Coronary artery (tissue), 2 donors: Measurements from ENCODE around the gene CEP76.
A peak's percentile ranks its signal among the peaks of the same experiment; 100 is the strongest.

ENCODE experiments used
- DNase-seq: peaks from one replicate; pipeline ENCODE4 v3.0.0-alpha.2; 2017; ENCODE audit warnings: low spot score
- H3K27ac ChIP-seq, 2 donors: fragments of 200-600 bp; sonication (generic); one replicate each; pipeline ENCODE4 v1.5.1; 2016 to 2019
- H3K4me3 ChIP-seq: fragments of 200-600 bp; sonication (generic); 2 replicates; pipeline ENCODE4 v1.5.1; 2016; ENCODE audit warnings: mild to moderate bottlenecking, moderate library complexity
- CTCF ChIP-seq: fragments of 200-600 bp; sonication (generic); IDR thresholded peaks from one replicate; pipeline ENCODE4 v1.5.1; 2019; ENCODE audit warnings: antibody characterized with exemption

Gene CEP76

GRCh38 chr18:12702221-12703095 lies at the start of gene CEP76, which contains the start of gene PSMG2:
Gene CEP76 (minus strand): TSS chr18:12702723. CDS start chr18:12702548, 175 bp downstream.
Gene PSMG2 (plus strand): TSS chr18:12703042. CDS start chr18:12703108, 66 bp downstream.
- DNase-seq = peak; percentile 92
- Histone ChIP-seq H3K27ac (peak within 1 kb of the TSS; percentile 85 to 99), H3K4me3 (peak within 1 kb of the TSS; percentile 99)
- TF ChIP-seq CTCF = no peak

GRCh38 chr18:12751891-12752290 lies 49.4 kb upstream of the CEP76 start:
- Histone ChIP-seq H3K27ac (no peak overlapping the region), H3K4me3 (no peak overlapping the region)
- no peak for DNase-seq
- TF ChIP-seq CTCF = no peak

GRCh38 chr18:12751503-12751884 lies 49.0 kb upstream of the CEP76 start:
- no peak for TF ChIP-seq CTCF
- no peak overlapping the region for H3K27ac ChIP-seq
- H3K4me3 ChIP-seq = no peak overlapping the region
- DNase-seq = no peak

GRCh38 chr18:12750715-12751502 lies 48.4 kb upstream of the CEP76 start:
- no peak overlapping the region for H3K4me3 ChIP-seq
- no peak for DNase-seq
- no peak for TF ChIP-seq CTCF
- no peak overlapping the region for H3K27ac ChIP-seq

GRCh38 chr18:12750076-12750714 lies 47.7 kb upstream of the CEP76 start:
- no peak overlapping the region for H3K4me3 ChIP-seq
- no peak for TF ChIP-seq CTCF
- no peak overlapping the region for H3K27ac ChIP-seq
- no peak for DNase-seq

GRCh38 chr18:12749121-12749520 lies 46.6 kb upstream of the CEP76 start:
- no peak for DNase-seq
- Histone ChIP-seq H3K27ac (no peak overlapping the region), H3K4me3 (no peak overlapping the region)
- no peak for TF ChIP-seq CTCF
